Activated T-cell treated with anti-CD3 and anti-CD28 coated beads, Interleukin-2, amount 50 U/mL, for 48 hours (primary cell): Measurements from ENCODE around the gene AFDN.
"Not testable (repeated sequence)": the region's sequence is repeated elsewhere in the genome, so short reads cannot be mapped to it uniquely, and the experiment has no call there.

Experiments used
- DNase-seq, 2 experiments: peaks; one replicate each; pipeline ENCODE4 v3.0.0-alpha.2; 2020

AFDN gene

GRCh38 chr6:167984144-167984719, 157.5 kb downstream of the AFDN start:
- DNase-seq = no peak

- no peak for DNase-seq
Observed at GRCh38 chr6:167984876-167985604, 158.3 kb downstream of the AFDN start.

GRCh38 chr6:167985911-167986595, 159.3 kb downstream of the AFDN start:
- DNase-seq = no peak

GRCh38 chr6:167987396-167988153, 160.9 kb downstream of the AFDN start:
- no peak for DNase-seq

- no peak for DNase-seq
Observed at GRCh38 chr6:167988154-167988495, 161.4 kb downstream of the AFDN start.

- DNase-seq = no peak
Observed at GRCh38 chr6:167988945-167989841, 162.5 kb downstream of the AFDN start.

GRCh38 chr6:167990016-167990945, 163.6 kb downstream of the AFDN start:
- no peak for DNase-seq

- DNase-seq = no peak
Observed at GRCh38 chr6:167993169-167993568, 166.5 kb downstream of the AFDN start.

GRCh38 chr6:167993831-167994230, 167.1 kb downstream of the AFDN start:
- DNase-seq = no peak

- no peak for DNase-seq
Observed at GRCh38 chr6:167995302-167995701, 168.6 kb downstream of the AFDN start.

- DNase-seq = no peak
Observed at GRCh38 chr6:167995731-167996151, 169.0 kb downstream of the AFDN start.

- DNase-seq = no peak
Observed at GRCh38 chr6:167996424-167997199, 169.9 kb downstream of the AFDN start.

- no peak for DNase-seq
Observed at GRCh38 chr6:167997642-167998041, 170.9 kb downstream of the AFDN start, which contains the start of gene KIF25. TSS of gene KIF25 (plus strand) at chr6:167997671. CDS start at chr6:168029586, 31,915 bp downstream.

GRCh38 chr6:167998215-167998614, 171.5 kb downstream of the AFDN start:
- no peak for DNase-seq

GRCh38 chr6:168000198-168001028, 173.7 kb downstream of the AFDN start:
- no peak for DNase-seq

- DNase-seq = no peak
Observed at GRCh38 chr6:168001029-168001332, 174.3 kb downstream of the AFDN start.

GRCh38 chr6:168001514-168001913, 174.8 kb downstream of the AFDN start:
- not testable (repeated sequence) for DNase-seq

GRCh38 chr6:168002804-168003203, 176.1 kb downstream of the AFDN start:
- DNase-seq = no peak

- DNase-seq = no peak
Observed at GRCh38 chr6:168004023-168004422, 177.3 kb downstream of the AFDN start.

- DNase-seq = no peak
Observed at GRCh38 chr6:168004945-168005344, 178.2 kb downstream of the AFDN start.
